WERI-Rb-1 (cell line): ENCODE results near the gene NAP1L4.

Experiments
- DNase-seq: peaks from one replicate; pipeline ENCODE4 v3.0.0-alpha.2; 2020
- H3K27ac ChIP-seq: fragments of 250-450 bp; sonication (Bioruptor Pico); 2 replicates; pipeline ENCODE4 v1.5.1; 2020; ENCODE audit warnings: mild to moderate bottlenecking, moderate library complexity
- H3K27me3 ChIP-seq: fragments of 250-450 bp; sonication (Bioruptor Pico); 2 replicates; pipeline ENCODE4 v1.5.1; 2021; ENCODE audit warnings: mild to moderate bottlenecking, low read depth, moderate library complexity; ENCODE audit not compliant: insufficient read depth, severe bottlenecking
- H3K36me3 ChIP-seq: fragments of 250-450 bp; sonication (Bioruptor Pico); 2 replicates; pipeline ENCODE4 v1.5.1; 2020; ENCODE audit warnings: mild to moderate bottlenecking, moderate library complexity
- H3K4me3 ChIP-seq: 2 replicates; pipeline ENCODE4 v1.5.1; 2011; ENCODE audit warnings: low read depth, mild to moderate bottlenecking, control low read depth, low read length
- H3K9me3 ChIP-seq: fragments of 250-450 bp; sonication (Bioruptor Pico); 2 replicates; pipeline ENCODE4 v1.5.1; 2021; ENCODE audit warnings: mild to moderate bottlenecking, moderate library complexity; ENCODE audit not compliant: severe bottlenecking
- TF ChIP-seq, protein P1 (sequence below): IDR thresholded peaks from 2 replicates; pipeline ENCODE4 v1.5.1; 2011; ENCODE audit warnings: low read depth, mild to moderate bottlenecking, control low read depth, inconsistent platforms, low read length

The NAP1L4 gene

DNA sequence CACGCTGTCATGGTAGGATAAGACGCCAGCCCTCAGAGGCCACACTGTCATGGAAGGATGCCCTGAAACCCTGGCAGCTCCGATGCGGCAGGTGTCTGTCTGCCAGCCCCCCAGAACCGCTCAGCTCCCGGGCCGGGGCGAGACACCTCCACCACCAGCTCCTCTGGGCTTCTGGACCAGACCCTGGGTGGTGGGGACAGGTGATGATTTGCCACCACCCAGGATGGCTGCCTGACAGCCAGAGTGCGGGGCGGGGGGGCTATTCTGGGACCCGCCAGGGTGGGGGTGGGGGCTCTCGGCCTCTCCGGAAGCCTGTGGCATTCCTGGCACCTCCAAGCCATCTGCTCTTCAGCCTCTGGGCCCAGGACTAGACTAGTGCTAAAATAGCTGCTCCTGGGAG, 72.3 kb downstream of the NAP1L4 start:
- TF ChIP-seq, protein P1, sequence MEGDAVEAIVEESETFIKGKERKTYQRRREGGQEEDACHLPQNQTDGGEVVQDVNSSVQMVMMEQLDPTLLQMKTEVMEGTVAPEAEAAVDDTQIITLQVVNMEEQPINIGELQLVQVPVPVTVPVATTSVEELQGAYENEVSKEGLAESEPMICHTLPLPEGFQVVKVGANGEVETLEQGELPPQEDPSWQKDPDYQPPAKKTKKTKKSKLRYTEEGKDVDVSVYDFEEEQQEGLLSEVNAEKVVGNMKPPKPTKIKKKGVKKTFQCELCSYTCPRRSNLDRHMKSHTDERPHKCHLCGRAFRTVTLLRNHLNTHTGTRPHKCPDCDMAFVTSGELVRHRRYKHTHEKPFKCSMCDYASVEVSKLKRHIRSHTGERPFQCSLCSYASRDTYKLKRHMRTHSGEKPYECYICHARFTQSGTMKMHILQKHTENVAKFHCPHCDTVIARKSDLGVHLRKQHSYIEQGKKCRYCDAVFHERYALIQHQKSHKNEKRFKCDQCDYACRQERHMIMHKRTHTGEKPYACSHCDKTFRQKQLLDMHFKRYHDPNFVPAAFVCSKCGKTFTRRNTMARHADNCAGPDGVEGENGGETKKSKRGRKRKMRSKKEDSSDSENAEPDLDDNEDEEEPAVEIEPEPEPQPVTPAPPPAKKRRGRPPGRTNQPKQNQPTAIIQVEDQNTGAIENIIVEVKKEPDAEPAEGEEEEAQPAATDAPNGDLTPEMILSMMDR, result no peak
- H3K27ac ChIP-seq, result no peak overlapping the region
- H3K9me3 ChIP-seq, result no peaks in the 10 kb centered on the region
- H3K27me3 ChIP-seq, result no peaks in the 10 kb centered on the region
- H3K4me3 ChIP-seq, result no peak overlapping the region
- H3K36me3 ChIP-seq, result no peaks in the 10 kb centered on the region
- DNase-seq, result no peak

DNA sequence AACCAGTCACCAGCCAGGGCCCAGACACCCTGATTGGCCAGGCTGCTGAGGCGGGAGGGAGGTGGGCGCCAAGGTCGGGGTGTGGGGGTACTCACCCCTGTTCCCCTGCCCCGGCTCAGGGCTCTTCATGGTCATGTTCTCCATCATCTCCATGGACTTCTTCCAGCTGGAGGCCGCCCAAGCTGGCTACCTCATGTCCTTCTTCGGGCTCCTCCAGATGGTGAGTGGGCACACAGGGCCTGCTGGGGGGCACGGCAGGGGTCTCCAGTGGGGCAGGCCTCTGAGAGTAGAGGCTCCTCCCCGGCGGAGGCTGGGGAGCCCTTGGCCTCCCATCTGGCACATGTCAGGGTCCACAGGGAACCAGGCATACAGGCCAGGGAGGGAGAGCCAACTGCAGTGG, 72.9 kb downstream of the NAP1L4 start:
- H3K27ac ChIP-seq, result no peak overlapping the region
- TF ChIP-seq, protein P1, result no peak
- no peaks in the 10 kb centered on the region for H3K9me3 ChIP-seq
- no peak for DNase-seq
- H3K36me3 ChIP-seq, result no peaks in the 10 kb centered on the region
- no peaks in the 10 kb centered on the region for H3K27me3 ChIP-seq
- H3K4me3 ChIP-seq, result no peak overlapping the region

DNA sequence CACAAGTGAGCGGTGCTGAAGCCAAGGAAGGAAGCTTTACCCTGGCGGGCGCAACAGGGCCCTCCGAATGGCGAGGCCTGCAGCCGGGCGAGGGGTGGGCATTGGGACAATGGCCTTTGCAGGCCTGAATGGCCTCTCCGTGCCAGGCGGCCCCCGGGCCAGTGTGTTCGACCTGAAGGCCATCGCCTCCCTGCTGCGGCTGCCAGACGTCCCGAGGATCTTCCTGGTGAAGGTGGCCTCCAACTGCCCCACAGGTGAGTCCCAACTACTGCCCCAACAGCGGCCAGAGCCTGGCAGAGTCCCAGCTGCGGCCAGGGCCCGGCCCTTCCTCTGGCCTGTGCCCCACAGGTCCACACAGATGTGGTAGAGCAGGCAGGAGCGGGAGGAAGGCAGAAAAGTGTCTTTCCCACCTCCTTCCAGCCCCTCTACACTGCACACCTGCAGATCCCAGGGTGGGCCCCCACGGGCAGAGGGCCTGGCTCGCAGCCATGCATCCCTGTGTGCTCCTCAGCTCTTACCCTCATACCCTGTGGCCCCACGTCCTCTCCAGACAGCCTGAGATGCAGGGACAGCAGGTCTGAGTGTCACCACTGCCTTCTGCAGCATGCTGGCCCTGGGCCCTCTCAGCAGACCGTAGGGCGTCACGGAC, 74.2 kb downstream of the NAP1L4 start:
- Histone ChIP-seq H3K9me3 (no peaks in the 10 kb centered on the region), H3K4me3 (no peak overlapping the region), H3K27ac (no peak overlapping the region), H3K36me3 (no peaks in the 10 kb centered on the region), H3K27me3 (no peaks in the 10 kb centered on the region)
- no peak for DNase-seq
- TF ChIP-seq, protein P1, result no peak

DNA sequence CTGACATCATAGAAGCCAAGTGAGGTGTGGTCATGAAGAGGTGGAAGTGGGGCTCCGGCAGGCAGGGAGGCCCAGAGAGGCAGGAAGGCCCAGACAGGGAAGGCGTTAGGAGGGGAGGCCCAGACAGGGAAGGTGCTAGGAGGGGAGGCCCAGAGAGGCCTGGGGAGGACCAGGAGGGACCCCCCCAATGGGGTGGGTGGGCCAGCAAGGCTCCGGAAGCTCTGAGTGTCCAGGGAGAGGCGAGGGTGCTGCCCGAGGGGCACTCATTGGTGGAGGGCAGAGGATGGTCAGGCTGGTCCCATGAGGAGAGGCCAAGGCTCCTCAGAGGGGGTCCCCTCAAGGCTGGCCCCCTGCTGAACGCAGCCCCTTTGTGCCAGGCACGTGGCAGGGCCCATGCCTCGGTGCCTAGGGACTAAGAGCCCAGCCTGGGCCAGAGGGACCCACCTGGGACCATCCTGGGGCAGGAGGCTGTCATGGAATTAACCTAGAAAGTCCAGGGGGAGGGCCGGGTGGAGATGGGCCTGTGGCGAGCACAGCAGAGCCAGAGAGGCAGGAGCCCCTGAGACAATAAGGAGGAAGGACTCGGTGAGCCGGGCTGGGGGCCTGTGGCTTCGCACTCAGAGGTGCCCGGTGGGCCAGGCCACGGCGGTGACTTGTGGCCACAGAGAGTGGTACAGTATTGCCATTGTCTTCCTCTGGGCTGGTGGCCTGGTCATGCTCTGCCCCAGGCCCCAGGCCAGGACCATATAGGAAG, 75.1 kb downstream of the NAP1L4 start:
- no peaks in the 10 kb centered on the region for H3K27me3 ChIP-seq
- no peak for DNase-seq
- no peaks in the 10 kb centered on the region for H3K9me3 ChIP-seq
- no peak overlapping the region for H3K4me3 ChIP-seq
- no peak overlapping the region for H3K27ac ChIP-seq
- no peaks in the 10 kb centered on the region for H3K36me3 ChIP-seq
- TF ChIP-seq, protein P1, result no peak

DNA sequence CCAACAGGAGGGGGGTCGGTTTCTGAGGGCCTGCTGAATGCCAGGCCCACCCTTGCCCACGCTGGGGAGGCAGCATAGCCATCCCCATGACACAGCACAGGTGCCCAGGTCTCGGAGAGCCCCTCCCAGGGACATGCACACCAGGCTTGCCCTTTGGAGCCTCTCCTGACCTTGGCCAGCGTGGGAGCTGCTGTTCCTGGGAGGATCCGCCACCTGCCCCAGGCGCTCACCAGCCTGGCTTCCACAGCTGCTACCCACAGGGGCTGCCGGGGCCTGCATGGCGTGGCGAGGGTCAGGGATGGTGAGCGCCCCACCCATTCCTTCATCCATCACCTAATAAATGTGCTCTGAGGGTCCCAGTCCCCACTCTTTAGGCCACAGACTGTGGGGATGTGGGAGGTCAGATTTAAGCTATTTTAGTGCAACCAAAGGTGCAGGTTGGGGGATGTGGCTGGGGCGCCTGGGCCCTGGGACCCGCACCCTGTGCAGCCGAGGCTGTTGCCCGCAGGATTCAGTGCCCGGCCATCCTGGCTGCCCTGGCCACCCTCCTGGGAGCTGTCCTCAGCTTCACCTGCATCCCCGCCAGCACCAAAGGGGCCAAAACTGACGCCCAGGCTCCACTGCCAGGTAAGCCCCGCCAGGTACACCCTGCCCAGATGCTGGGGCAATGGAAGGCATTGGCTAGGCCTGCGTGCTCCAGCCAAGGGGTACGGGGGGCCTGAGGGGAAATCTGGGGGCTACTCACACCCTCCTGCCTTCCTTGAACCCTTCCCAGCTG, 75.8 kb downstream of the NAP1L4 start:
- H3K9me3 ChIP-seq, result no peaks in the 10 kb centered on the region
- no peaks in the 10 kb centered on the region for H3K36me3 ChIP-seq
- TF ChIP-seq, protein P1, result no peak
- no peak overlapping the region for H3K27ac ChIP-seq
- H3K4me3 ChIP-seq, result no peak overlapping the region
- no peak for DNase-seq
- no peaks in the 10 kb centered on the region for H3K27me3 ChIP-seq
